GM23338 (cell line): ENCODE data around the gene TRAF7. TPM values are rescaled to one million over a fixed set of nuclear protein-coding genes. Genes with fewer than 3 reads are reported as not detected.
A peak's percentile ranks its signal among the peaks of the same experiment; 100 is the strongest.

ENCODE experiments used
- ATAC-seq: fragments of 200-7000 bp; cut with Tn5 transposase; 3 replicates; pipeline ENCODE4 v1.9.1; 2020
- DNase-seq: peaks from one replicate; pipeline ENCODE4 v3.0.0-alpha.2; 2015; ENCODE audit warnings: low spot score
- H2AFZ ChIP-seq: fragments of 200-600 bp; sonication (generic); 2 replicates; pipeline ENCODE4 v1.8.0; 2016; ENCODE audit warnings: antibody characterized with exemption, mild to moderate bottlenecking, moderate library complexity
- H3F3A ChIP-seq: fragments of 200-600 bp; sonication (generic); replicated peaks from 2 replicates; pipeline ENCODE4 v1.8.0; 2017; ENCODE audit warnings: antibody characterized with exemption, mixed run types, low read depth
- H3K27ac ChIP-seq: fragments of 200-600 bp; sonication (generic); 2 replicates; pipeline ENCODE4 v1.6.1; 2016; ENCODE audit warnings: low read depth
- H3K27me3 ChIP-seq: fragments of 200-600 bp; sonication (generic); 2 replicates; pipeline ENCODE4 v1.8.0; 2016; ENCODE audit warnings: mild to moderate bottlenecking, mixed run types, moderate library complexity; ENCODE audit not compliant: insufficient read depth
- H3K36me3 ChIP-seq: fragments of 200-600 bp; sonication (generic); 2 replicates; pipeline ENCODE4 v1.8.0; 2016; ENCODE audit warnings: mild to moderate bottlenecking; ENCODE audit not compliant: insufficient read depth
- H3K4me1 ChIP-seq: fragments of 200-600 bp; sonication (generic); 2 replicates; pipeline ENCODE4 v1.8.0; 2016; ENCODE audit warnings: mild to moderate bottlenecking, moderate library complexity; ENCODE audit not compliant: insufficient read depth
- H3K4me2 ChIP-seq: fragments of 200-600 bp; sonication (generic); 2 replicates; pipeline ENCODE4 v1.7.1; 2017; ENCODE audit warnings: mixed run types
- H3K4me3 ChIP-seq: fragments of 200-600 bp; sonication (generic); 2 replicates; pipeline ENCODE4 v1.6.1; 2016; ENCODE audit warnings: mixed run types
- H3K79me2 ChIP-seq: fragments of 200-600 bp; sonication (generic); replicated peaks from 2 replicates; pipeline ENCODE4 v1.8.0; 2017; ENCODE audit warnings: mild to moderate bottlenecking; ENCODE audit not compliant: insufficient read depth
- H3K9me2 ChIP-seq: fragments of 200-600 bp; sonication (generic); 2 replicates; pipeline ENCODE4 v1.8.0; 2017; ENCODE audit not compliant: insufficient read depth
- H4K20me1 ChIP-seq: fragments of 200-600 bp; sonication (generic); replicated peaks from 2 replicates; pipeline ENCODE4 v1.8.0; 2017; ENCODE audit warnings: mild to moderate bottlenecking; ENCODE audit not compliant: insufficient read depth
- H3K27ac Mint-ChIP-seq: 2 replicates; pipeline ENCODE4 v1.8.0; 2020; ENCODE audit warnings: inconsistent platforms, mild to moderate bottlenecking, moderate library complexity, mixed read lengths
- H3K27me3 Mint-ChIP-seq: 3 replicates; pipeline ENCODE4 v1.8.0; 2022; ENCODE audit warnings: low read depth, mild to moderate bottlenecking, moderate library complexity, mixed read lengths, inconsistent platforms; ENCODE audit not compliant: insufficient read depth, poor library complexity
- H3K36me3 Mint-ChIP-seq: 3 replicates; pipeline ENCODE4 v1.8.0; 2021; ENCODE audit warnings: low read depth, mild to moderate bottlenecking, inconsistent platforms, moderate library complexity, mixed read lengths
- H3K4me1 Mint-ChIP-seq: 3 replicates; pipeline ENCODE4 v1.8.0; 2020; ENCODE audit warnings: mild to moderate bottlenecking, inconsistent platforms, mixed read lengths
- H3K4me3 Mint-ChIP-seq: 3 replicates; pipeline ENCODE4 v1.8.0; 2021; ENCODE audit warnings: moderate library complexity, mild to moderate bottlenecking, inconsistent platforms, mixed read lengths
- H3K9me3 Mint-ChIP-seq: 3 replicates; pipeline ENCODE4 v1.8.0; 2020; ENCODE audit warnings: moderate library complexity, mild to moderate bottlenecking, inconsistent platforms, mixed read lengths
- CREB1 ChIP-seq: fragments of 250-450 bp; sonication (Bioruptor Pico); IDR thresholded peaks from 2 replicates; pipeline ENCODE4 v1.5.0; 2020; ENCODE audit warnings: low read depth, mild to moderate bottlenecking, moderate library complexity
- EZH2 ChIP-seq: fragments of 200-600 bp; sonication (generic); IDR thresholded peaks from one replicate; pipeline ENCODE4 v1.8.0; 2017; ENCODE audit warnings: antibody characterized with exemption, mild to moderate bottlenecking, low read depth; ENCODE audit not compliant: unreplicated experiment
- EZH2phosphoT487 ChIP-seq: fragments of 200-600 bp; sonication (generic); IDR thresholded peaks from one replicate; pipeline ENCODE4 v1.8.1; 2018; ENCODE audit warnings: antibody characterized with exemption; ENCODE audit not compliant: unreplicated experiment
- JUNB ChIP-seq: IDR thresholded peaks from one replicate; pipeline ENCODE4 v1.6.1; 2016; ENCODE audit warnings: antibody characterized with exemption; ENCODE audit not compliant: unreplicated experiment
- NANOG ChIP-seq: IDR thresholded peaks from 2 replicates; pipeline ENCODE4 v1.6.1; 2016; ENCODE audit warnings: antibody characterized with exemption, borderline replicate concordance
- POLR2AphosphoS5 ChIP-seq: IDR thresholded peaks from 2 replicates; pipeline ENCODE4 v1.6.1; 2016; ENCODE audit warnings: antibody characterized with exemption, low read depth
- STAT1 ChIP-seq: IDR thresholded peaks from one replicate; pipeline ENCODE4 v1.6.1; 2016; ENCODE audit warnings: antibody characterized with exemption; ENCODE audit not compliant: unreplicated experiment
- ZNF114 ChIP-seq: fragments of 250-450 bp; sonication (Bioruptor Pico); IDR thresholded peaks from 2 replicates; pipeline ENCODE4 v1.5.0; 2020; ENCODE audit warnings: mild to moderate bottlenecking, moderate library complexity
- ZNF331 ChIP-seq: fragments of 250-450 bp; sonication (Bioruptor Pico); IDR thresholded peaks from 2 replicates; pipeline ENCODE4 v1.5.0; 2020; ENCODE audit warnings: low read depth, mild to moderate bottlenecking, moderate library complexity
- polyA plus RNA-seq: library from polyadenylated mRNA; unstranded; fragments of >200 nt; fragmentation: Nextera tagmentation; extraction: Ambion mirVana; gene quantifications from 2 replicates; pipeline ENCODE4 v1.2.1, GENCODE V29; 2016
- total RNA-seq: library from RNA; depleted of rRNA; stranded (reverse); fragments of >200 nt; shearing (Covaris generic); gene quantifications from 2 replicates; pipeline ENCODE4 v1.2.3, GENCODE V29; 2014
- TF ChIP-seq, protein P1 (sequence below): IDR thresholded peaks from one replicate; pipeline ENCODE4 v1.6.1; 2018; ENCODE audit warnings: antibody characterized with exemption; ENCODE audit not compliant: unreplicated experiment

Gene TRAF7
- total and polyA plus RNA-seq, 2 experiments from 2014 or later, result 36.4 to 133 TPM

DNA sequence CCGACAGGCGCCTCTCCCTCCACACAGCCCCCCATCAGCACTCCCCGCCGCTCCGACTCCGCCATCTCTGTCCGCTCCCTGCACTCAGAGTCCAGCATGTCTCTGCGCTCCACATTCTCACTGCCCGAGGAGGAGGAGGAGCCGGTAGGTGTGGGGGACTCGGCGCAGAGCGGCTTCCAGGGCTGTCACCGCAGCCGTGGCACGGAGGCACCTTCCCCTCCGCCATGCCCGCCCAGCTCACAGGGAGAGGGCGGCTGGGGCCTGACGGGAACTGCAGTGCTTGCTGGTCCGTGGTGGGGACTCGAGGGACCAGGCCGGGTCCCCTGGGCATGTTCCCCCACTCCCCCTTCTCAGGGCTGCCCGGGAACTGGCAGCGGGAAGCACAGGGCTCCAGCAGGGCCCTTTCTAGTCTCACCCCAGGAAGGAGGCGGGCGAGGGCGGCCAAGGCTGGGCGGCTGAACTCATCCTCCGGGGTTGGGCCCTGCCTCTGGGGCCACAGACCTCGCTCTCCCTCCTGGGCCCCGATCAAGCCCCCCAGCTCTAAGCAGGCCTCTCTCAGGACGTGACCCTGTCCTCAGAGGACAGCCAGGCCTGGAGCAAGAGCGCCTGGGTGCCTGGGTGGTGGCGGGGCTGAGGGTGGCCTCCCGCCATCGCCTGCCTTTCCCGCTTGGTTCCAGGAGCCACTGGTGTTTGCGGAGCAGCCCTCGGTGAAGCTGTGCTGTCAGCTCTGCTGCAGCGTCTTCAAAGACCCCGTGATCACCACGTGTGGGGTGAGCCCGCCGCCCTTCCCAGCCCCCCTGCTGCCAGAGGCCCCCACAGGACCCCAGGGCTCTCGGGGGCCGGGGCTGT, 15.2 kb downstream of the TRAF7 start:
- Mint-ChIP-seq H3K4me1 (peaks cover 2% of the 10 kb centered on the region; the same call in 2 of the 3 replicates), H3K27me3 (peaks cover 12% of the 10 kb centered on the region), H3K4me3 (no peak overlapping the region), H3K27ac (no peak overlapping the region), H3K36me3 (peaks cover 38% of the 10 kb centered on the region), H3K9me3 (no peaks in the 10 kb centered on the region; the same call in 2 of the 3 replicates)
- no peaks in the 10 kb centered on the region for H3K9me2 ChIP-seq
- H3K27ac ChIP-seq, result no peak overlapping the region
- no peaks in the 10 kb centered on the region for H3K4me1 ChIP-seq
- H3K79me2 ChIP-seq, result no peaks in the 10 kb centered on the region; the same call in none of the 2 replicates
- DNase-seq, result no peak
- ATAC-seq, result no peak
- peaks cover 4% of the 10 kb centered on the region; the same call in 1 of the 2 replicates for H3K36me3 ChIP-seq
- TF ChIP-seq EZH2phosphoT487 (no peak), ZNF114 (no peak), JUNB (no peak), NANOG (no peak)
- H3F3A ChIP-seq, result peaks cover 7% of the 10 kb centered on the region; the same call in 1 of the 2 replicates
- no peaks in the 10 kb centered on the region; the same call in 1 of the 2 replicates for H4K20me1 ChIP-seq
- H3K4me3 ChIP-seq, result no peak overlapping the region
- H3K4me2 ChIP-seq, result no peak overlapping the region
- H3K27me3 ChIP-seq, result no peaks in the 10 kb centered on the region
- no peak overlapping the region for H2AFZ ChIP-seq

DNA sequence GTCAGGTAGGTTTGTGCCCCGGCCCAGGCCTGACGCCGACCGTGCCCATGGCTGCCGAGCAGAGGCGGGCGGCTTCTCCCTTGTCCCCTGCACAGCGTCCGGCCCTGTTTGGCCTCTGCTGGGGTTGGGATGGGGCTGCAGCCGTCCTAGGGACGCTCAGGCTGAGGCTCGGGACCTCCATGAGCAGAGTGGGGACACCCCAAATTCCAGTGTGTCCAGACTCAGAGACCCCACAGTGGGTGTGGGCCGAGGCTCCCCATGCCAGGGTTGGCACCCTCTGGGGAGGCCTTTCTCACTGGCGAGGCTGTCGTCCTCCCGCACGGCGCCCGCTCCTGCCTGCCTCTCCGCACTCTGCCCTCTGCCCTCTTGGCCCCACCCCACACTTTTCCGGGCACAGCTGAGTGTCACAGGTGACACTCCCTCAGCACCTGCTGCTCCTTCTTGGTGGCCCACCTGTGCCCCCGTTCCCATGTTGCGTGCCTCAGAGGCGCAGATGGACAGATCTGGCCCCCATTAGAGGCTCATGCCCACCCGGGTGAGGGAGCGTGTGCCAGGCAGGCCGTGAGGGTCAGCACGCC, 16.1 kb downstream of the TRAF7 start:
- Mint-ChIP-seq H3K27ac (peak overlapping the region; percentile 36; the same call in 1 of the 2 replicates), H3K9me3 (no peaks in the 10 kb centered on the region), H3K27me3 (peaks cover 9% of the 10 kb centered on the region), H3K4me1 (peaks cover 2% of the 10 kb centered on the region; the same call in 2 of the 3 replicates), H3K4me3 (no peak overlapping the region), H3K36me3 (peaks cover 34% of the 10 kb centered on the region)
- H3K79me2 ChIP-seq, result no peaks in the 10 kb centered on the region; the same call in none of the 2 replicates
- no peaks in the 10 kb centered on the region for H3K9me2 ChIP-seq
- ATAC-seq (no peak), DNase-seq (no peak)
- no peaks in the 10 kb centered on the region for H3K4me1 ChIP-seq
- H3K4me2 ChIP-seq, result no peak overlapping the region
- no peaks in the 10 kb centered on the region; the same call in 1 of the 2 replicates for H4K20me1 ChIP-seq
- H3K27me3 ChIP-seq, result no peaks in the 10 kb centered on the region
- H3K4me3 ChIP-seq, result no peak overlapping the region
- H3K27ac ChIP-seq, result no peak overlapping the region
- H3F3A ChIP-seq, result peaks cover 12% of the 10 kb centered on the region; the same call in 1 of the 2 replicates
- no peaks in the 10 kb centered on the region; the same call in 1 of the 2 replicates for H3K36me3 ChIP-seq
- H2AFZ ChIP-seq, result no peak overlapping the region
- TF ChIP-seq POLR2AphosphoS5, result no peak
- TF ChIP-seq STAT1, result no peak
- no peak for TF ChIP-seq EZH2
- no peak for TF ChIP-seq EZH2phosphoT487
- no peak for TF ChIP-seq CREB1 (CRISPR knock-in tag)
- TF ChIP-seq, protein P1, sequence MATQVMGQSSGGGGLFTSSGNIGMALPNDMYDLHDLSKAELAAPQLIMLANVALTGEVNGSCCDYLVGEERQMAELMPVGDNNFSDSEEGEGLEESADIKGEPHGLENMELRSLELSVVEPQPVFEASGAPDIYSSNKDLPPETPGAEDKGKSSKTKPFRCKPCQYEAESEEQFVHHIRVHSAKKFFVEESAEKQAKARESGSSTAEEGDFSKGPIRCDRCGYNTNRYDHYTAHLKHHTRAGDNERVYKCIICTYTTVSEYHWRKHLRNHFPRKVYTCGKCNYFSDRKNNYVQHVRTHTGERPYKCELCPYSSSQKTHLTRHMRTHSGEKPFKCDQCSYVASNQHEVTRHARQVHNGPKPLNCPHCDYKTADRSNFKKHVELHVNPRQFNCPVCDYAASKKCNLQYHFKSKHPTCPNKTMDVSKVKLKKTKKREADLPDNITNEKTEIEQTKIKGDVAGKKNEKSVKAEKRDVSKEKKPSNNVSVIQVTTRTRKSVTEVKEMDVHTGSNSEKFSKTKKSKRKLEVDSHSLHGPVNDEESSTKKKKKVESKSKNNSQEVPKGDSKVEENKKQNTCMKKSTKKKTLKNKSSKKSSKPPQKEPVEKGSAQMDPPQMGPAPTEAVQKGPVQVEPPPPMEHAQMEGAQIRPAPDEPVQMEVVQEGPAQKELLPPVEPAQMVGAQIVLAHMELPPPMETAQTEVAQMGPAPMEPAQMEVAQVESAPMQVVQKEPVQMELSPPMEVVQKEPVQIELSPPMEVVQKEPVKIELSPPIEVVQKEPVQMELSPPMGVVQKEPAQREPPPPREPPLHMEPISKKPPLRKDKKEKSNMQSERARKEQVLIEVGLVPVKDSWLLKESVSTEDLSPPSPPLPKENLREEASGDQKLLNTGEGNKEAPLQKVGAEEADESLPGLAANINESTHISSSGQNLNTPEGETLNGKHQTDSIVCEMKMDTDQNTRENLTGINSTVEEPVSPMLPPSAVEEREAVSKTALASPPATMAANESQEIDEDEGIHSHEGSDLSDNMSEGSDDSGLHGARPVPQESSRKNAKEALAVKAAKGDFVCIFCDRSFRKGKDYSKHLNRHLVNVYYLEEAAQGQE, result no peak
- no peak for TF ChIP-seq JUNB
- no peak for TF ChIP-seq ZNF331 (CRISPR knock-in tag)
